ENCODE results near the gene BHLHE23. TPM values are rescaled to one million over a fixed set of nuclear protein-coding genes. Genes with fewer than 3 reads are reported as not detected.

The BHLHE23 gene
- total RNA-seq, 2 experiments from 2014 or later = not detected

GRCh38 chr20:63027221-63027921 lies 20.6 kb upstream of the BHLHE23 start:
- no peaks in the 10 kb centered on the region for H3K36me3 ChIP-seq (ENCODE audit: insufficient read depth, low read length)
- no peaks in the 10 kb centered on the region for H3K9me2 ChIP-seq (ENCODE audit: insufficient read depth, low read length)
- no peak overlapping the region for H3K4me2 ChIP-seq (ENCODE audit: low read length)
- BruUV-seq (replicated peaks) = no TSS peak
- H3K27ac ChIP-seq (ENCODE audit: low read depth, low read length, poor library complexity, severe bottlenecking) = no peak overlapping the region
- no peak for DNase-seq (ENCODE audit: low spot score)
- no peaks in the 10 kb centered on the region for H3K4me1 ChIP-seq (ENCODE audit: insufficient read depth, low read length, poor library complexity, severe bottlenecking)
- no peaks in the 10 kb centered on the region for H3K79me2 ChIP-seq (ENCODE audit: insufficient read depth, low read depth, low read length)
- H3K9me3 ChIP-seq (ENCODE audit: low read length) = no peaks in the 10 kb centered on the region
- TF ChIP-seq CTCF (conservative IDR thresholded peaks at IDR 0.05; ENCODE audit: low read length) = no peak
- TF ChIP-seq EZH2phosphoT487 (IDR thresholded peaks at IDR 0.05; ENCODE audit: borderline replicate concordance, low read depth, low read length) = no peak
- ChIA-PET POLR2A (no interaction called here), CTCF (ENCODE audit: unreplicated experiment) (no interaction called here)
- intact Hi-C loops (cut with micrococcal nuclease; ENCODE audit: unreplicated experiment) = no loop called here
- no peaks in the 10 kb centered on the region for H4K20me1 ChIP-seq (ENCODE audit: insufficient read depth, low read length)
- H3K4me3 ChIP-seq (ENCODE audit: low read depth, low read length, poor library complexity, severe bottlenecking) = no peak overlapping the region
- no peak overlapping the region for H2AFZ ChIP-seq (ENCODE audit: low read length)

DNA sequence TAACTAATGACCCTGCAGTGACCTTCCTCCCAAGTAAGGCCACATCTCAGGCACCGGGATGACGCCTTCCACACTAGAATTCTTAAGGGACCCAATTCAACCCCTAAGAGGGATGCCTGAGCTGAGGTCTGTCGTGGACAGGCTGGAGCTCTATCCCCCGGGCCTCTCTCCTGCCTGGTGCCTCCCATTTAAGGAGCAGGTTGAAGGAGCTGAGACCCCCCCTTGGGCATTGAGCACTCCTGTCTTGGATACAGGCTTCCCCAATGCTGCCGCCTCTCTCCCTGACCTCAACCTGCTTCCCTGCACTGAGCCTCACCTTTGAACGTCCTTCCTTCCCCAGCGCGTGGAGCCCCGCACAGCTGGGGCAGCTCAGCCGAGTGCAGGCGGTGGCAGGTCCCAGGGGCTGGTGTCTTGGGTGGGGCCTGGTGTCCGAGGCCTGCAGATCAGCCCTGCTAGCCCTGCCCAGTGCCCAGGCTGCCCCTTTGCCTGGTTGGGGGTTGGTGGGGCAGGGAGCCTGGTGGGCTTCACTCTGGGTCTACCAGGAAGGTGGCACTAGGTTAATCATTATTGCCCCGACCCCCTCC lies 19.9 kb upstream of the BHLHE23 start:
- Histone ChIP-seq H3K4me1 (ENCODE audit: insufficient read depth, low read length, poor library complexity, severe bottlenecking) (no peaks in the 10 kb centered on the region), H3K27ac (ENCODE audit: low read depth, low read length, poor library complexity, severe bottlenecking) (no peak overlapping the region), H3K9me2 (ENCODE audit: insufficient read depth, low read length) (no peaks in the 10 kb centered on the region), H3K79me2 (ENCODE audit: insufficient read depth, low read depth, low read length) (no peaks in the 10 kb centered on the region), H3K4me3 (ENCODE audit: low read depth, low read length, poor library complexity, severe bottlenecking) (no peak overlapping the region), H2AFZ (ENCODE audit: low read length) (no peak overlapping the region), H3K36me3 (ENCODE audit: insufficient read depth, low read length) (no peaks in the 10 kb centered on the region), H3K4me2 (ENCODE audit: low read length) (no peak overlapping the region), H3K9me3 (ENCODE audit: low read length) (no peaks in the 10 kb centered on the region), H4K20me1 (ENCODE audit: insufficient read depth, low read length) (no peaks in the 10 kb centered on the region)
- intact Hi-C loops (cut with micrococcal nuclease; ENCODE audit: unreplicated experiment) = no loop called here
- DNase-seq (ENCODE audit: low spot score) = no peak
- ChIA-PET CTCF (ENCODE audit: unreplicated experiment) (no interaction called here), POLR2A (no interaction called here)
- no TSS peak for BruUV-seq (replicated peaks)
- TF ChIP-seq EZH2phosphoT487 (IDR thresholded peaks at IDR 0.05; ENCODE audit: borderline replicate concordance, low read depth, low read length) (no peak), CTCF (conservative IDR thresholded peaks at IDR 0.05; ENCODE audit: low read length) (no peak)

Measured in OCI-LY7 (cell line).